ENCODE results near the gene STX10.

Gene STX10

GRCh38 chr19:13146763-13147563 is 3.2 kb downstream of the STX10 start:
- DNase-seq: peak in 2 of 51 donors; percentile 2 to 8

GRCh38 chr19:13139633-13140311 is 10.4 kb downstream of the STX10 start:
- DNase-seq: no peak

- no peak for DNase-seq
Measured at GRCh38 chr19:13138916-13139198, 11.3 kb downstream of the STX10 start.

- no peak for DNase-seq
Measured at GRCh38 chr19:13138171-13138915, 11.8 kb downstream of the STX10 start.

- DNase-seq: no peak
Measured at GRCh38 chr19:13137290-13137794, 12.8 kb downstream of the STX10 start.

- DNase-seq: no peak
Measured at GRCh38 chr19:13135068-13136062, 14.8 kb downstream of the STX10 start.

- DNase-seq: no peak
Measured at GRCh38 chr19:13134626-13135025, 15.5 kb downstream of the STX10 start.

GRCh38 chr19:13133241-13133870 is 16.8 kb downstream of the STX10 start:
- DNase-seq: peak in 3 of 51 donors; percentile 4 to 43 (median 34)

GRCh38 chr19:13132471-13133180 is 17.5 kb downstream of the STX10 start:
- no peak for DNase-seq

- no peak for DNase-seq
Measured at GRCh38 chr19:13130886-13131490, 19.2 kb downstream of the STX10 start.

GRCh38 chr19:13129384-13129783 is 20.8 kb downstream of the STX10 start:
- DNase-seq: no peak

GRCh38 chr19:13128583-13128982 is 21.6 kb downstream of the STX10 start:
- DNase-seq: no peak

GRCh38 chr19:13127811-13128575 is 22.2 kb downstream of the STX10 start:
- peak in 1 of 51 donors; percentile 44 for DNase-seq

GRCh38 chr19:13127051-13127450 is 23.1 kb downstream of the STX10 start:
- DNase-seq: no peak

GRCh38 chr19:13122980-13123957 is 26.9 kb downstream of the STX10 start:
- peak in 1 of 51 donors; percentile 18 for DNase-seq

- no peak for DNase-seq
Measured at GRCh38 chr19:13122275-13122878, 27.8 kb downstream of the STX10 start.
